Jurkat, Clone E6-1 (cell line): Measurements from ENCODE around the gene FGF10. TPM values are rescaled to one million over a fixed set of nuclear protein-coding genes. Genes with fewer than 3 reads are reported as not detected.

Experiments
- DNase-seq: peaks from one replicate; pipeline ENCODE4 v3.0.0-alpha.2; 2011; ENCODE audit warnings: low read depth, low spot score
- H3K4me3 ChIP-seq: 2 replicates; pipeline ENCODE4 v1.5.1; 2011; ENCODE audit warnings: mild to moderate bottlenecking, low read length, control low read depth, moderate library complexity
- polyA plus RNA-seq: library from polyadenylated mRNA; unstranded; fragments of >200 nt; gene quantifications from one replicate; pipeline ENCODE4 v1.2.1, GENCODE V29; 2012; ENCODE audit warnings: missing spikeins; ENCODE audit not compliant: insufficient read length, insufficient read depth

FGF10 gene
- polyA plus RNA-seq: not detected

- no peak within 1 kb of the TSS for H3K4me3 ChIP-seq
- no peak for DNase-seq
These were observed at the start of gene FGF10 for GRCh38 chr5:44389090-44389822. FGF10 (minus strand) TSS chr5:44389420; CDS start chr5:44388682, 738 bp downstream.

GRCh38 chr5:44426944-44427343 is 37.7 kb upstream of the FGF10 start:
- no peak overlapping the region for H3K4me3 ChIP-seq
- DNase-seq: no peak

DNA sequence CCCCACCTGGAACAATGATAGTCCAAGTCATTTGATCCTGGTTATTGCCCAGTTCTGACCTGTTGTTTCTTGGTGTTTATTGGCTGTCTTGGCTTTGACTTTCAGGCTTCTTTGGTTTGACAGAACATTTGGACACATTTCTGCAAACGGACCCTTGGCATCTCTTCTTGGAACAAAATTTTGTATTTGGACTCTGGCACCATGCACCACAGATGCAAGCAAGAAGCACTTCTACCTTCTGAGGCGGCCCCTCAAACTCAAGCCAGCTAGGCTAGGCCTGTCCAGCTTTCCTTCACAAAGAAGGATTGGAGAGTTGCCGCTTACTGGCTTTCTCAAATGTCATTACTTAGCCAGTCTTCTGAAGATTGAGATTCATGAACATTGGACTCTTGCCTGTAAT is 23.1 kb upstream of the FGF10 start:
- no peak overlapping the region for H3K4me3 ChIP-seq
- DNase-seq: no peak

DNA sequence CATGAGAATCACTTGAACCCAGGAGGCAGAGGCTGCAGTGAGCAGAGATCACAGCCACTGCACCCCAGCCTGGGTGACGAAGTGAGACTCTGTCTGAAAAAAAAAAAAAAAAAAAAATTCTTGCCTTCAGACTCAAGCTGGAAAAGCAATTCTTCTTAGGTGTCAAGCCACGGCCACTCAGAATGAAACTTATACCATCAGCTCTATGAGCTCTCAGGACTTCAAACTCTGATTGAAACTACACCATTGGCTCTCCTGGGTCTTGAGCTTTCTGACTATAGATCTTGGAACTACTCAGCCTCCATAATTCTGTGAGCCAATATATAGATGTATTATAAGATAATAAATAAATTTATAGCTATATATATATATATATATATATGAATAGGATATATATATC is 12.9 kb upstream of the FGF10 start:
- no peak for DNase-seq
- no peak overlapping the region for H3K4me3 ChIP-seq

DNA sequence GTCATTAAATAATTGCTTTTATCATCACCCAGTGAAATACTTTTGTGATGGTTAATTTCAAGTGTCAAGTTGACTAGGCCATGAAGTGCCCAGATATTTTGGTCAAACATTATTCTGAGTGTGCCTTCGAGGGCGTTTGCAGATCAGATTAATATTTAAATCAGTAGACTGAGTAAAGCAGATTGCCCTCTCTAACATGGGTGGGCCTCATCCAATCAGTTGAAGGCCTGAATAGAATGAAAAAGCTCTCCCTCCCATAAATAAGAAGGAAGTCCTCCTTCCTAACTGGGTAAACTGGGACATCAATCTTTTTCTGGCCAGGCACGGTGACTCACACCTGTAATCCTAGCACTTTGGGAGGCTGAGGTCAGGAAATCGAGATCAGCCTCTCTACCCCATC is 12.4 kb upstream of the FGF10 start:
- H3K4me3 ChIP-seq: no peak overlapping the region
- no peak for DNase-seq

GRCh38 chr5:44398382-44398781 is 9.2 kb upstream of the FGF10 start:
- no peak for DNase-seq
- no peak overlapping the region for H3K4me3 ChIP-seq

DNA sequence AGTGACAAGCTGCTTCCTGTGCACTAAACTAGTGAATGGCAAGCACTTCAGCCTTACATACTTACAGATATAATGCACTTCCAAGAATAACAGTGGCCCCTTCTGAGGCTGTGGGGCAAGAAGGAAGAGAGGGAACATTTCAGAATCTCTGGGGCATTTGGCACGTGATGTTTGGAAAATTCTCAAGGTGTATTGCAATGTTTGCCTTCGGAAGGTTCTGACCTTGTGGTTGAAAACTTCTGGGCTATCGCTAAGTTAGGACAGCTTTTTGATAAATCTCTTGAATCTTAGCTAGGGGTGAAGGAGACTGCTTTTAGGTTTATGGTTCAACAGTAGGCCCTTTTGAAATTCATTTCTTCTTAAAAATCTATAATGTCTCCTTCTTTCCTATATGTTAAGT is 7.1 kb upstream of the FGF10 start:
- DNase-seq: no peak
- H3K4me3 ChIP-seq: no peak overlapping the region

- DNase-seq: no peak
- no peak overlapping the region for H3K4me3 ChIP-seq
These were observed 1.1 kb upstream of the FGF10 start for GRCh38 chr5:44390351-44390750.

GRCh38 chr5:44389823-44390143 is 563 bp upstream of the FGF10 start:
- DNase-seq: no peak
- H3K4me3 ChIP-seq: no peak overlapping the region

GRCh38 chr5:44388321-44389089 is 715 bp downstream of the FGF10 start:
- no peak for DNase-seq
- H3K4me3 ChIP-seq: no peak overlapping the region

- no peak for DNase-seq
These were observed 1.3 kb downstream of the FGF10 start for GRCh38 chr5:44387921-44388320.

GRCh38 chr5:44387406-44387805 is 1.8 kb downstream of the FGF10 start:
- DNase-seq: no peak
- no peak overlapping the region for H3K4me3 ChIP-seq

More at GRCh38 chr5:44387921-44388320, 1.3 kb downstream of the FGF10 start:
- no peak overlapping the region for H3K4me3 ChIP-seq

DNA sequence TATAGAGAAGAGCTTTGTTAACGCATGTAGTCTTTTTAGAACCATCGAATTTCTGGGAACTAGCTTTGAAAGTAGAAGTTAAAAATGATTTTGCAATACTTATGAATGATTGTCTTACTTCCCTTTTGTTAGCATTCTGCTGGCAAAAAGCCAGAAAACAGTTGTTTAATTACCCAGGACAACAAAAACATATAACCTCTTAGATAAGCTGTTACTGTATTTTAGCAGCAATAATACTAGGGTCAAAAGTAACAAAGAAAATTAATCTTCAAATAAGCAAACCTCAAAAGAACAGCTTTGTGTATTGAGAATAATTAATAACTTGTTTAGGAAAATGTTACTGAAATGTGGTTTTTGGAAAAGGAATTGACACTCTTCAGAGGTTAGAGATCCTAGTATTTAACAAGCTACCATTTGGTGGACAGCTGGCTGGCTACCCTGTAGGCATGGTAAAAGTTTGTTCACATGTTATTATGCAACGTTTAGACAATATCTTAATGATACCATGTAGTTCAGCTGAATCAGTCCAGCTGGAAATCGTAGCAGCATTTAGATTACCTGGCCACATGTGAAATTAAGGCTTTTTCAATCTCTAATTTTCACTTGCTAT is 3.8 kb downstream of the FGF10 start:
- no peak overlapping the region for H3K4me3 ChIP-seq
- no peak for DNase-seq

DNA sequence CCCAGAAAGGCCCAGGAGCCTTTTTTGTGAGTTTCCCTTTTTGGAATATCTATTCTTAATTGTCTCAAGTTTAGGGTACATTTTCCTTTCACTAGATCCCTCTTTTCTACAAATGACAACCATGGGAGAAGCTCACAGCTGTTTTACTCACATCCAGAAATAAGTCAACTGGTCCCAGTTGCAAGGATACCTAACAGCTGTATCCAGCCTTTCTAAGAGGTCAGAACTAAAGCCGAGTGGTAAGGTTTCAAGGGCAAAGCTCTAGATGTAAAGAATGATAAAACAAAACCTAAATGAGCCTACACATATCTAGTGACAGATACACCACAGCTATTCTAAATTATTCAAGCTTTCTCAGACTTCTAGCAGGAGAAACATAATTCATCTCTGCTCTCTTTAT is 4.4 kb downstream of the FGF10 start:
- no peak for DNase-seq
- no peak overlapping the region for H3K4me3 ChIP-seq

DNA sequence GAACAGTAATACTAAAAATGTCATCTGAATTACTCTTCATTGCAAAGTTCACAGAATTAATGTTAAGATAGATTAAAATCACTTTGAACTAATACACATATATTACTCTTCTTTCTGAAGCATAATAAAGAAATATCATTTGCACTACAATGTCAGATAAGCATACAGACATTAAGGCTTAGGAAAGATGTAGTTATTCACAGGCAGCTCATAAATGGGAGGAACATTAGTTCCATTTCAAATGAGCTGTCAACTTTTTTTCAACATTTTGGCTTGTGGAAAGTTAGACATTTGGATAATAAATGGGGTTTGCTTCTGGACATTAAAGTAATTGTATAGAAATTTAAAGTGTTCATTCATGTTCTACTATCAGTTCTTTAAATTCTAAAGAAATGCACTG is 6.3 kb downstream of the FGF10 start:
- no peak for DNase-seq
- H3K4me3 ChIP-seq: no peak overlapping the region

DNA sequence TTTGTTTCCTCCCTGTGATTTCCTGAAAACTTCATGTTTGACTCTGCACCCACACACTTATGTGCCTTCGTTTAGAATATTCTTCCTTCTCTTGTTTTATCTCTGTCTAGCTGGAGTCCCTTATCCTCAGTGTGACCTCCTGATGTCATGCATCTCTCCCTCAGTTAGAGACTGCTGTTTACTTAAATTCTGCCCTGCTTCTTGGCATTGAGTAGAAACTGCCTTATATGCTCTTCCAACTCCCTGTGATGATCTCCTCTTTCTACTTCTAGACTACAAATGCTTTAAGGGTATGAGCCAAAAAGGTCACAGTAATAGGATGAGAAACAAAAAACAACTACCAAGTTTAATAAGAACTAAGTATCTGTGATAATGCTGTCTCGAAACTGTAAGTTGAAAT is 12.2 kb downstream of the FGF10 start:
- H3K4me3 ChIP-seq: no peak overlapping the region
- DNase-seq: no peak

GRCh38 chr5:44372028-44372427 is 17.2 kb downstream of the FGF10 start:
- DNase-seq: no peak
- no peak overlapping the region for H3K4me3 ChIP-seq

GRCh38 chr5:44367203-44367602 is 22.0 kb downstream of the FGF10 start:
- H3K4me3 ChIP-seq: no peak overlapping the region
- no peak for DNase-seq

- no peak for DNase-seq
- no peak overlapping the region for H3K4me3 ChIP-seq
These were observed 23.9 kb downstream of the FGF10 start for GRCh38 chr5:44365345-44365744.

- H3K4me3 ChIP-seq: no peak overlapping the region
These were observed 25.1 kb downstream of the FGF10 start for GRCh38 chr5:44364097-44364496.

More at GRCh38 chr5:44364097-44364496, 25.1 kb downstream of the FGF10 start:
- DNase-seq: no peak
